Cerebellar cortex (tissue), 1 donor: Measurements from ENCODE around the gene ACOX1.

ENCODE experiments used
- DNase-seq: peaks from one replicate; pipeline ENCODE4 v3.0.0-alpha.2; 2015; ENCODE audit warnings: low spot score

Gene ACOX1

GRCh38 chr17:75933808-75934207 lies 45.2 kb downstream of the ACOX1 start:
- no peak for DNase-seq

- DNase-seq, result no peak
These were observed 46.1 kb downstream of the ACOX1 start for GRCh38 chr17:75932852-75933251.

GRCh38 chr17:75931062-75931461 lies 47.9 kb downstream of the ACOX1 start:
- no peak for DNase-seq

- peak; percentile 26 for DNase-seq
These were observed 51.6 kb downstream of the ACOX1 start for GRCh38 chr17:75927286-75927922.

DNA sequence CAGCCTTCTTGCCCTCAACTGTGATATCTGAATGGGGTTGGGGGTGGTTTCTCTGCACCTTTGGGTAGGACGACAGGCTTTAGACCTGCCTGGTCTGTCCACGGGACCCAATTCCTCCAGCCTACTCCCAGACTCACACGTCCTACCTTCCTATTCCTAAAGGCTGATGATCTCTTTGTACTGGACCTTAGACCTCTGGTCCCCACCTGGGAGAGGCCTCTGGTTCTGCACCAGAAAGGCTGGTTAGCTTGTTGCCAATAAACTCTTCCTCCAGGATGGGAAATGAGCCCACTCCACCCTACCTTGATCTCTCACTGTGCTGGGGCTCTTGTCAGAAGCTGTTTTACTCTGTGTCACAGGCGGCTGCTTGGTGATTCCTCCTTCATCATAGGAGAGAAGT lies 52.5 kb downstream of the ACOX1 start:
- no peak for DNase-seq

DNA sequence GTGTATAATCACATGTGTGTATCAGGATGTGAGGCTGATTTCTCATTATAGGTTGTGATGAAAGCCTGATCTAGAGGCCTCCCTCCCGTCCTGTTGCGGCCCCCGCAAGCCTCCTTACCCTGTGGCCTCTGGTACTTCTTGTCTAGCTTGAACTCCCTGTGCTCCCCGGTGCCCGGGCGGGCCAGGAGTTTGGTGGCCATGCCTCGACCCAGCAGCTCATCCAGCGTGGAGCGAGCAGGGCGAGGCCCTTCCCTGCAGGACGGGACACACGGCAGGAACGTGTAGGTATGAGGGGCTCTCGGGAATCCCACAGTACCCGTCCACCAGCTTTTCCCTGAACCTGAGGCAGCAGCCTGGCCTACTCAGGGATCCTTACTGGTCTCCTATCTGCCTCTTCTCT lies 53.1 kb downstream of the ACOX1 start:
- DNase-seq, result no peak

DNA sequence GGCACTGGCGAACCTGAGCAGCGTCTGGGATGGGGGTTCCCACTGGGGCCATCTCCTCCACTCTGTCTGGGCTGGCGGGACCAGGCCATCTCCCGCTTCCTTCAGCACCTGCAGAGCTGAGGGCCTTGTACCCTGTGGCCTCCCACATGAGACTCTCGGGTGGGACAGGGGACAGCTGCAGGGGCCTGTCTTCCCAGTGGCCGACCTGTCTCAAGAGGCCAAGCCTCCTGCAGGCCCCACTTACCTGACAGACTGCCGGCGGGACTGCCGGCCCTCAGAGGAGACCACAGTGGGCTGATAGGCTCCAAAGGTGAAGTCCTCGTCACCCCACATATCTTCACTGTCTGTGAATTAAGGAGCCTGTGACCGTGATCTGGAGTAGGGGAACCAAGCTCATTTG lies 53.9 kb downstream of the ACOX1 start:
- no peak for DNase-seq

GRCh38 chr17:75922963-75923874 lies 55.7 kb downstream of the ACOX1 start:
- no peak for DNase-seq

DNA sequence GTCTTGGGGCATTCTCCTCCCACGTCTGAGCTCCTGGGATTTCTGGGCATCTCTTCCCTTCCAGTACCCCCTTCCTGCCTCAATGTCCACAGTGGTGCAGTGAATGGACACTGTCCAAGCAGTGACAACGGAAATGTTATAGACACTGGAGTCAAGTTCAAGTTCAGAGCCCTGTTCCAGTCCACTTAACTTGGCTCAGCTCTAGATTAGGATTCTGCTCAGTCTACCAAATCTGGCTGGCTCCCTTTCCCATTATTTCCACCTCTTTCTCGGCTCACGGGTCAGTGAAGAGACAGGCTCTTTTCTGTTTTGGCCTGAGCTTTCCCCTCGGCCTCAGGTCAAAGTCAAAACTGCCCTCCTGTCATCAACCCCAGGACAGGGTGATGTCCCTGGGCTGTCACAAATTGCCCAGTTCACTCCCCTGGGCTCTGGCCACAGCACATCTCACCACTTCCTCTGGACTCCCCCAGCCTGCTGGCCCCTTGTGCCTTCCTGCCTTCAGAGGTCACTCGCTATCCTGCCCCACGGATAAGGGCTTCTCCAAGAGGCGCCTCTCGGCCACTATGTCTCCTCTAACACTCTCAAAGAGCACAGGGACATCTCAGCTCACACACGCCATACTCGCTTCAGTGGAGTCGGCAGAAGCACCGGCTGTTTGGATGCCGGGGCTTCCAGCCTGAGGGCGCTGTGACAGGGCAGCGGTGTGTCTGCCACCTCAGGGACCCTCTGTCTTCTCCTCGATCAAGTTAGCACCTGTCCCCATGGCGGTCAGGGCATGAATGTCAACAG lies 56.6 kb downstream of the ACOX1 start:
- DNase-seq, result no peak

- DNase-seq, result no peak
These were observed 57.4 kb downstream of the ACOX1 start for GRCh38 chr17:75921596-75921995.

DNA sequence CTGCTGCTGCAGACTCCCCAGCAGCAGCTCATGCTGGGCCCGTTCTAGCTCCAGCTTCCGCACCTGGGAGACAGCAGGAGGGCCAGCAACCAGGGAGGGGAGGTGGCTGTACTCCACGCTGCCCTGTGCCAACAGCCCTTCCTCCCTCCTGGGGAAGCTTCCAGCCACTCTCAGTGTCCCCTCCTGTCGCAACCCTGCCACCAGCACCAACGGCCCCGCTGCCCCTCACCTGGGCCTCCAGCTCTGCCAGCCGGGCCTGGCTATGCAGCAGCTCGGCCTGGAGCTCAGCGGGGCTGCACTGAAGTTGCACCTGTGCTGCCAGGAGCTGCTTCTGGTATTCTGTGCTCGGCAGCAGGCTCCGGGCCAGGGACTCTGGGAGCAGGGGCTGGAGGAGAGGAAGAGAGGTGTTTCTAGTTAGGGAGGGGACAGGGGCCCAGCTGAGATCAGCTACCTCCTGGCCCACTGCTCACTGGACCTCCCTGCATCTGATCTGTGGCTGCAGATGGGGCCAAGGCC lies 58.9 kb downstream of the ACOX1 start:
- peak; percentile 72 for DNase-seq

DNA sequence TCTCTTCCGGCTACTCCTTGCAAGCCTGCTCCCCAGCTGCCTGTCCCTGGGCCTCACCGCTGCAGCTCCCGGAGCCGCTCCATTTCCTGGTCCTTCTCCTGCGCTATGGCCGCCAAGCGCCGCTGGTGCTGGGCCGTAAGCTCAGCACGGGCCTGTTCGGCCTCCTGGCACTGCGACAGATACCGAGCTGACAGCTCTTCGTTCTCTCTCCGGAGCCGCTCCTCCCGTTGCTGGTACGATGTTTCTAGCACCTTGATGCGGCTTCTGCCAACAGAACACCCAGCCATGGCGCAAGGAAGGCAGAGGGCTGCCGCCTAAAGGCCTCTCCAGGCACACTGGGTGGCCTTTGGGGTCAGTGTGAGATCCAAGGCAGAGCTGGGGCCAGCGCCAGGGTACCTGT lies 59.4 kb downstream of the ACOX1 start:
- no peak for DNase-seq

DNA sequence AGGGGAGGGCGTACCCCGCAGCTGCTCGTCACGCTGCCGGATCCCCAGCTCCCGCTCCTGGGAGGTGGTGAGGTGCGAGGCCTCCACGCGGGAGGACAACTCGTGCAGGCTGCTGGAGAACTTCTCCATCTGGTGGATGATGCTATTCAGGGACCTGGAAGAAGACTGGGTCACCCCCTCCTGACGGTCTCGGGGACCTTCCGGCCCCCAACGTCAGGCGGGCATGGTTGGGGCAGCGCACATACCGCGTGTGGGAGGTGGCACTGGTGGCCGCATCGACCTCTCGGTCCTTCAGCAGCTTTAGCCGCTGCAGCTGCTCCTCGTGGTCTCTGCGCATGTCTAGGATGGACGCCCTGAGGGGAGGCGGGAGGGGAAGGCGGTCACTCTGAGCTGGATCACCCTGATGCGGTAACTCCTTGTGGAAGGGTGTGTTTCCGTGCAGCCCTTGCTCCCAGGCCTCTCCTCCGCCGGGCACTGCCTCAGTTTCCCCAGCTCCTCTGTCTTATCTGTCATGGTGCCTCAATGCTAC lies 61.0 kb downstream of the ACOX1 start:
- DNase-seq, result no peak

- DNase-seq, result no peak
These were observed 61.6 kb downstream of the ACOX1 start for GRCh38 chr17:75917141-75917916.

DNA sequence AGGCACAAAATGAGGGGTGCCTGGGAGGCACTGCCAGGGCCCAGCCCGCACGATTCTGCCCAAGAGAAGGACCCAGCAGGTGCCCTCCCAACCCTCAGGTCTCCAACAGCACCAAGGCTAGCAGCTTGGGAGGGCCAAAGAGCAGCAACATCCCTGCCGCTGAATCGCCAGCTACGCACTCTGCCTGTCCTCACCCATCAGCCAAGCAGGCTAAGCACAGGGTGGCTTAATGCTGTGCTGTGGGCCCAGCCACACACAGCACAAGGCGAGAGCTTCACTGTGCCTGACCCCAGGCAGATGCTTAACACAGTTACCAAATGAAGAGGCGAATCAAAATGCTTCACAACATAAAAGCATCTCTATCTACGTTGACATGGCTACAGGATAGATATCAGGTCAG lies 63.7 kb downstream of the ACOX1 start:
- DNase-seq, result no peak

DNA sequence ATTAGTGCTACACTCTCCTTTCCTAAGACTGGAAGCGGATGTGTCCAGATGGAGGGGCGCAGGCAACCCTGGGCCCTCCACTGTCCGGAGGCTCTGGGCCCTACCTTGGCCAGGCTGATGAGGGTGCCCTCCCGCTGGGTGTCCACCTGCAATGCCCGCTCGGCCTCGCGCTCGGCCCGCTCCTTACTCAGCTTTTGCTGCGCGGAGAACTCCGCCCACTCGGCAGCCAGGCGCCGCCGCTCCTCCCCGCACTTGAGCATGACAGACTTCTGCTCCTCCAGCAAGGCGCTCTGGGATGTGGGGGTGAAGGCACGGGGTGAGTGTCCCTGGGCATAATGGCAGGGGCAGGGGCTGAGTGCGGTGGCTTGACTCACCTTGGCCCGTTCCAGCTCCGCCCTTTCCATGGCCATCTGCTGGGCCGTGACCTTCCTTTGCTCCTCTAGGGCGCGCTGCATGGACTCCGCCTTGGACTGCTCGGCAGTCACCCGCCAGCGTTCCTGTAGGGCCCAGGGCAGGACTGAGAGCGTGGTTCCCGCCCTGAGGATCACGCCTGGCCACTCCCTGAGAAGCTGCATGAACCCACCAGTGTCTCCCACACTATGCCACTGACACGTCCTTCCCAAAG lies 64.2 kb downstream of the ACOX1 start:
- DNase-seq, result no peak

- no peak for DNase-seq
These were observed 65.3 kb downstream of the ACOX1 start for GRCh38 chr17:75913537-75914210.

- no peak for DNase-seq
These were observed 68.3 kb downstream of the ACOX1 start for GRCh38 chr17:75910699-75911098.

DNA sequence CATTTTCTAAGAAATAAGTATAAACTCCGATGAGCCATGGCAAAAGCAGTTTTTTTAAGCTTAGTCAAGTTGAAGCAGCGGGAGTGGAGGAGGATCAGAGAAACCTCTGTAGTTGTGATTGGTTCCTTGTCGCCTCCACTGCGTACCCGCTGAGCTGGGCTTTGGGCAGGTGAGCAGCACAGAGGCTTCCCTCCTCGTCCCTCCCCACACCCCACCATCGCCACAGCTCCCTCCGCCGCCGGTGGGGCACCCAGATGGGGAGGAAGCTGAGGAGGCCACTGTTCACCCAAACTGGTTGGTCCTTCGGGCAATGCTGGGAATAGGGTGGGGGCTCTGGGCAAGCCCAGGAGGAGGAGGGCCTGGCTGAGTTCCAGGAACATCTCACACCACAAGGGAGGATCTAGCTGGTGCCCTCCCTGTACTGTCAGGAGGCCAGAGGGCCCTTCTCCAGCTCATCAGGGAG lies 69.1 kb downstream of the ACOX1 start:
- no peak for DNase-seq
